ENCODE measurements around the gene IQCH. TPM values are rescaled to one million over a fixed set of nuclear protein-coding genes. Genes with fewer than 3 reads are reported as not detected.

Gene IQCH
- polyA plus RNA-seq, 1 of the 3 experiments (the other 2 are of a cell fraction), result 0.81 TPM

GRCh38 chr15:67335534-67336222, 81.1 kb downstream of the IQCH start:
- Histone ChIP-seq H3K79me2 (ENCODE audit: insufficient read depth) (no peaks in the 10 kb centered on the region), H3F3A (replicated peaks; ENCODE audit: insufficient read depth) (no peaks in the 10 kb centered on the region), H3K27me3 (ENCODE audit: insufficient read depth) (no peaks in the 10 kb centered on the region), H3K4me1 (ENCODE audit: control insufficient read depth in 1 of 2, insufficient read depth in 2 of 2, low read depth in 1 of 2, low read length in 1 of 2) (peaks cover 0 to 2% of the 10 kb centered on the region in 2 experiments; a peak in 1 of 4 replicates), H3K4me3 (ENCODE audit: low read depth in 2 of 2, low read length in 1 of 2) (no peak overlapping the region), H3K27ac (ENCODE audit: low read depth in 2 of 2, low read length in 1 of 2) (no peak overlapping the region), H4K20me1 (ENCODE audit: insufficient read depth) (no peaks in the 10 kb centered on the region), H3K9me3 (no peaks in the 10 kb centered on the region), H3K9me2 (no peaks in the 10 kb centered on the region), H3K9ac (no peak overlapping the region), H3K4me2 (no peak overlapping the region), H3K36me3 (replicated peaks in 1 of 2; ENCODE audit: control insufficient read depth in 1 of 2, insufficient read depth in 2 of 2, low read length in 1 of 2) (no peaks in the 10 kb centered on the region), H2AFZ (ENCODE audit: low read depth) (no peak overlapping the region)
- ChIA-PET POLR2A (no interaction called here), CTCF (interaction anchor here (0.7 to 2.3 kb wide), 2 partner anchors 32 to 97 kb away, joined by 3 to 8 read pairs; no protein-coding TSS in a partner anchor)
- DNase-seq, result no peak
- TF ChIP-seq RXRA (IDR thresholded peaks at IDR 0.05; ENCODE audit: borderline replicate concordance, low read depth), result no peak
- TF ChIP-seq FOXM1 (IDR thresholded peaks at IDR 0.05; ENCODE audit: low read depth), result no peak
- no peak for TF ChIP-seq RFX5 (IDR thresholded peaks at IDR 0.05; ENCODE audit: low read length)
- no peak for TF ChIP-seq EZH2phosphoT487 (IDR thresholded peaks at IDR 0.05; ENCODE audit: borderline replicate concordance, low read depth)
- TF ChIP-seq USF2 (IDR thresholded peaks at IDR 0.05; ENCODE audit: borderline replicate concordance, low read depth, low read length), result no peak
- no peak for TF ChIP-seq SIN3A (IDR thresholded peaks at IDR 0.05; ENCODE audit: borderline replicate concordance, low read depth, low read length)
- no peak for TF ChIP-seq MAX (IDR thresholded peaks at IDR 0.05; ENCODE audit: low read depth)
- TF ChIP-seq USF1 (IDR thresholded peaks at IDR 0.05; ENCODE audit: borderline replicate concordance, low read depth), result no peak
- TF ChIP-seq CTCF (IDR thresholded peaks at IDR 0.05), result no peak
- TF ChIP-seq POLR2AphosphoS5 (IDR thresholded peaks at IDR 0.05; ENCODE audit: low read depth, low read length), result no peak
- no peak for TF ChIP-seq ELF1 (IDR thresholded peaks at IDR 0.05)
- no peak for TF ChIP-seq FOXJ3 (CRISPR knock-in tag; IDR thresholded peaks at IDR 0.05)
- no peak for TF ChIP-seq NFIC (IDR thresholded peaks at IDR 0.05; ENCODE audit: borderline replicate concordance)
- TF ChIP-seq RAD21 (IDR thresholded peaks at IDR 0.05; ENCODE audit: low read length), result no peak
- no peak for TF ChIP-seq TCF12 (IDR thresholded peaks at IDR 0.05)
- 82% methylated on average over 2 of the region's 2 CpGs for WGBS (ENCODE audit: low lambda C conversion rate)
